GOT3 (cell line): ENCODE data around the gene CTSW.

Experiments used
- DNase-seq: peaks from one replicate; lab custom pipeline; 2025; ENCODE audit warnings: mixed read lengths; lab: John Stamatoyannopoulos, UW

Gene CTSW

GRCh38 chr11:65867284-65868071 is 12.2 kb upstream of the CTSW start:
- DNase-seq = no peak

DNA sequence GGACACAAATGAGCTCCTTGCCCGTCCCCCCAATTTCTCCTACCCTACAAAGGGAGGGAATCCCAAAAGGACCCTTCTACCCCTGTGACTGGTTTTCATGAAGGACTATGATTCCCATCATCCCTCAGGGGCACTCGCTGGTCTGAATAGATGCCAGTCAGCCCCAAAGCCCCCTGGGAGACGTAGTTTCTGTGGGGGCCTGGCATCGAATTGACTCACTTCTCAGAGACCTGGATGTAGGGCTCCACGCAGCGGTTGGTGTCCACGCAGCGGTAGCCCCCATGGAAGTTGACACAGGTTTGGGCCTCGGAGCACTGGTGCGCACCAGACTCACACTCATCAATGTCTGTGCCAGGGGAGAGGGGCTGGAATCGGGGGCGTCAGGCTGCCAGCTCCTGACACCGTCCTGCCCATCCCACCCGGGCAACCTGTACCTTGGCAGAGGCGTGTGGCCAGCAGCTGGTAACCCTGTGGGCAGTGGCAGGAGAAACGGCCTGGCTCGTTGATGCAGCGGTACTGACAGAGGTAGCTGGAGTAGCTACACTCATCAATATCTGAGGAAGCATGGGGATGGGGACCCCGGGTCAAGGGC is 11.5 kb upstream of the CTSW start:
- DNase-seq = no peak

DNA sequence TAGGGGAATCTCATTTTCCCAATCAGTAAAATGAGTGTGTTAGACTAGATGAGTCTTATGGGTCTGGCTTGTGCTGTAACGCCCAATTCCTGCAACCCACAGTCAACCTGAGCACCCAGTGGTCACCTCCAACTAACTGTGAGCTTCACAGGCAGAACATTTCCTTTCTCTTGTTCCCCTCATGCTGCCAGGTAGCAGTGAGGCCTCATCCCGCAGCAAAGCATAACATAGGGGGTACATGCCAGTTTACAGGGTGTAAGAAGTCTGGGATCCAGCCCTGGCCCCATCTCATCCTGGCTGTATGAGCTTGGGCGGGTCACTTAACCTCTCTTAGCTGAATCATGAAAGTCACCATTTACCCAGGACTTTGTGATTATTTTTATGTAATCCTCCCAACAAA is 10.7 kb upstream of the CTSW start:
- no peak for DNase-seq

- DNase-seq = no peak
These were observed 9.9 kb upstream of the CTSW start for GRCh38 chr11:65869643-65870306.

- no peak for DNase-seq
These were observed 9.4 kb upstream of the CTSW start for GRCh38 chr11:65870307-65870658.

GRCh38 chr11:65870706-65871681 is 8.6 kb upstream of the CTSW start:
- DNase-seq = no peak

- no peak for DNase-seq
These were observed 7.7 kb upstream of the CTSW start for GRCh38 chr11:65871811-65872548.

DNA sequence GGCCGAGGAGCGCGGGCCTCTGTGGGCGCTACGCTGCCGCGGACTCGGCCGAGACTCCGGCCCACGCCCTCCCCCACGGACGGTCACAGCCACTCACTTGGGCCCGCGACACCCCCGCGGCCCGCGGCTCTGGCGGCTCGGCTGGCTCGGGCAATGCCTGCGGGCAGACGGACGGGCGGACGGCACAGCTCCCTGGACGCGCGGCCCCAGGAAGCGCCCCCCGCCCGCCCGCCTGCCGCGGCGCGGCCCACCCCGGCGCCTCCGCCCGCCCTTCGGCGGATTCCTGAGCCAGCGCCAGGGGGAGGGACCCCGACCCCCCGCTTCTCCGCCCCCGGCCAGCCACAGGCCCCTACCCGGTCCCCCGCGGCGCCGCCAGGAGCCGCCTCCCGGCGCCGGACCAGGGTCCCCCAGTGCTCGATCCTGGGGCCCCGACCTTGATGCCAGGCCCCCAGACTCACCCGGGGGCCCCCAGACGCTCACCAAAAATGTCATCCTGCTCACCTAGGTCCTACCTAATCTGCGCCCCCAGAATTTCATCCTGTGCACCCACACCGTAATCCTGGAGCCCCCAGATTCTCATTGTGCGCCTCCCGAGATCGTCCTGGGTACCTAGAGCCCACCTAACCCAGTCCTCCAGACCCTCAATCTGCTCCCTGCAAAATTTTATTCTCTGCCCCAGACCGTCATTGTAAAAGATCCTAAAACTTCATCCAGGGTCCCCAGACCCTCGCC is 6.9 kb upstream of the CTSW start, which contains the start of gene EFEMP2:
EFEMP2 (minus strand) TSS at position 215 of the 732 bp plus-strand sequence. CDS start 446 bp downstream, outside the sequence.
- no peak for DNase-seq

DNA sequence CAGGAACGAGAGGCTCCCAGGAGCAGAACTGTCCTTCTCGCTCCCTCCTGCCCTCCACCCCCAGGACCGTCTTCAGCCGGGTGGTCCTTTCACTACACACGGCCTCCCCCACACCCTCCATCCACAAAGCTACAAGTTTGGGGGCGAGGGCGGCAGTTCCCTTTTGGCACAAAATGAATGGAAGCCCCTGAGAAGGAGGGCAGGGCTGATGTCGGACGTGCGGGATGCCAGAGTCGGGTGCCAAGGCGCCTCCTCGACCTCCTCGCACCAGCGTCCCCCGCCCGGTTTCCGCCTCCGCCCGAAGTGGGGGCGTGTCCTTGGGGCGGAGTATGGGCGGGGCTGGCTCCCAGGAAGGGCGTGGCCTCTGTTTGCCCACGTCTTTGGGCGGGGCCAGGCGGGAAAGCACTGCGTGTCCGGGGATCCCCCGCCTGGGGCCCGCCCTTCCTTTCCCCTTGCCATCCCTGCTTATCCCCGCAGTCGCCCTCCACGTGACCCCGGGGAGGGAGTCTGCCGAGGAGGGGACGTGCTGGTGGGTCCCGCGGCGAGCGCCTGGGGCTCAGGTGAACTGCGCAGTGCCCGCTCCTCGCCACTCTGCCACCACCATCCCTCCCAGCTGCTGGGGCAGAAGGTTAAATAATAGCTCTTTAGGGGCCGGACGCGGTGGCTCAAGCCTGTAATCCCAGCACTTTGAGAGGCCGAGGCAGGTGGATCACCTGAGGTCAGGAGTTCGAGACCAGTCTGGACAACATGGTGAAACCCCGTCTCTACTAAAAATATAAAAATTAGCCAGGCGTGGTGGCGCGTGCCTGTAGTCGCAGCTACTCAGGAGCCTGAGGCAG is 6.1 kb upstream of the CTSW start:
- peak; percentile 73 for DNase-seq

- no peak for DNase-seq
These were observed 390 bp downstream of the CTSW start for GRCh38 chr11:65880027-65880426.

DNA sequence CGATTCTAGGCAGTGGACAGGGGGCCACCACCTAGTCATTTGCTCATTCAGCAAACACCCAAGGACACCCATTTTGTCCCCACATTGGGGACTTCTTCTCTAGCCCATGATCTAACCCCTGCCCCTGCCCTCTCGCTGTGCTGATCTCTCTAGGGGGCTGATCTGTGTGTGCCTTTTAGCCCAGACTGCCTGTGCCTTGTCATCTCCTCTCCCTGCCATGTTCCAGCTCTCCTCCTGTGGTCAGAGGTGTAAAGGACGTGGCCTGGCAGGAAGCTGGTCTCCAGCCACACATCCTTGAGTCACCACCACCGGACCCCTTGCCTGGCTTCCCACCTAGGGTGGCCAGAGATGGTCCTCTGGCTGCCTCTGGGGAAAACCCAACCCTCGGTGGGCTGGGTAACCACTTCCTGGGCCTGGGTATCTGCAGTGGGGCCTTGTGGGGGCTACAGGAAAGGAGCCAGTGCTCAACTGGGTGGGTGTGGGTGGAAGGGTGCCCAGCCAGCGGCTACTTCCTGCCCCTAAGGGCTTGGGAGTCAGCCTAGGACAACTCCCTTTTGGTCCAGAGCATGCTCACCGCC is 1.3 kb downstream of the CTSW start:
- DNase-seq = no peak

GRCh38 chr11:65882120-65883057 is 2.8 kb downstream of the CTSW start:
- DNase-seq = no peak

GRCh38 chr11:65883058-65883761 is 3.6 kb downstream of the CTSW start:
- DNase-seq = no peak

- DNase-seq = no peak
These were observed 4.4 kb downstream of the CTSW start for GRCh38 chr11:65883786-65884715.

DNA sequence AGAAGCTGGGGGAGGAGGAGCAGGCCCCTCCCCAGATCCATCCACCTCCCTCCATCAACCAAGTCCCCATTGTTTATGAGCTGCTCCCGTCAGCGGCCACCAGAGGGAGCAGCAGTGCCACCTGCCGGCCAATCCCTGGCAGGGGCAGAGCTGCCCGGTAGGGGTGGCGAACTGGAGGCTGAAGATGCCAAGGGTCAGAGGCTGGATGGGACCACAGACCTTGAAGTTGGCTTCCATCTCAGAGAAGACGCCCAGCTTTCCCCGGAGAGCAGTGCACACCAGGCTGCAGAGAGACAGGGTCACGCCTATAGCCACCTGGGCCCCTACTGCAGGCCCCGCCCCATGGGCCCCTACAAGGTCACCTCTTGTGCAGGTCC is 5.1 kb downstream of the CTSW start:
- no peak for DNase-seq

DNA sequence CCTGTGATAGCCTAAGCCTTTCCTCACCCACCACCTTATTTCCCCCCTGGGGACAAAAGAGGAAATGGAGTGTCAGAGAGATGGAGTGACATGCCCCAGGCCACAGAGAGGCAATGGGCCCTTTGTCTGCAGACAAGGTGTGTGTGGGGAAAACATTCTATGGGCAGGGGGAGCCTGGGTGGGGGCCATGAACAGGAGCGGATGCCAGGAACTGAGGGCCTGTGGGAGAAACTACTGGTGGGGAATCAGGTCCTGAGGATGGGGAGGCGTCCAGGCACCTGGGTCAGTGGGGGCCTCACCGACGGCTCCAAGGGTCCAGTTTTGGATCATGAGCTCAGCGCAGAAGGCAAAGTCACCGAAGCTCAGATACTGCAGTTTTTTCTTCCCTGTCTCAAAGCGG is 5.6 kb downstream of the CTSW start:
- DNase-seq = no peak
